ENCODE data around the gene BLOC1S1.
A peak's percentile ranks its signal among the peaks of the same experiment; 100 is the strongest.

Gene BLOC1S1

GRCh38 chr12:55715833-55716581, at the start of gene BLOC1S1:
BLOC1S1 (plus strand) TSS chr12:55716046; CDS start chr12:55716052, 6 bp downstream.
- peak; percentile 95 for DNase-seq

GRCh38 chr12:55666508-55666907, 49.3 kb upstream of the BLOC1S1 start:
- no peak for DNase-seq

- no peak for DNase-seq
Measured at GRCh38 chr12:55670276-55670675, 45.6 kb upstream of the BLOC1S1 start.

- DNase-seq, result no peak
Measured at GRCh38 chr12:55671746-55672145, 44.1 kb upstream of the BLOC1S1 start.

GRCh38 chr12:55673638-55674037, 42.2 kb upstream of the BLOC1S1 start:
- peak; percentile 10 for DNase-seq

GRCh38 chr12:55675666-55676065, 40.2 kb upstream of the BLOC1S1 start:
- DNase-seq, result no peak

GRCh38 chr12:55676707-55677106, 39.1 kb upstream of the BLOC1S1 start:
- peak; percentile 20 for DNase-seq

GRCh38 chr12:55679691-55680090, 36.2 kb upstream of the BLOC1S1 start:
- DNase-seq, result no peak

- DNase-seq, result peak; percentile 59
Measured at GRCh38 chr12:55681142-55682077, 34.4 kb upstream of the BLOC1S1 start.

- no peak for DNase-seq
Measured at GRCh38 chr12:55682087-55682796, 33.6 kb upstream of the BLOC1S1 start.

GRCh38 chr12:55683676-55684075, 32.2 kb upstream of the BLOC1S1 start:
- DNase-seq, result no peak

- DNase-seq, result no peak
Measured at GRCh38 chr12:55684761-55685370, 31.0 kb upstream of the BLOC1S1 start.

- DNase-seq, result no peak
Measured at GRCh38 chr12:55685671-55686070, 30.2 kb upstream of the BLOC1S1 start.

GRCh38 chr12:55686366-55687010, 29.4 kb upstream of the BLOC1S1 start:
- no peak for DNase-seq

GRCh38 chr12:55687746-55688145, 28.1 kb upstream of the BLOC1S1 start:
- DNase-seq, result no peak

- DNase-seq, result no peak
Measured at GRCh38 chr12:55688716-55689655, 26.9 kb upstream of the BLOC1S1 start.

- DNase-seq, result no peak
Measured at GRCh38 chr12:55692631-55693322, 23.1 kb upstream of the BLOC1S1 start.

- DNase-seq, result no peak
Measured at GRCh38 chr12:55693323-55694187, 22.3 kb upstream of the BLOC1S1 start.

GRCh38 chr12:55694188-55694515, 21.7 kb upstream of the BLOC1S1 start:
- no peak for DNase-seq

- no peak for DNase-seq
Measured at GRCh38 chr12:55694651-55695050, 21.2 kb upstream of the BLOC1S1 start.

All from hematopoietic multipotent progenitor cell treated with erythropoietin and hydrocortisone succinate and interleukin-3 and kit ligand, for 6 days (in vitro differentiated cells).